H1 (cell line): ENCODE measurements around the gene ADK. TPM values are rescaled to one million over a fixed set of nuclear protein-coding genes. Genes with fewer than 3 reads are reported as not detected.

Source experiments
- CHD2 ChIP-seq: IDR thresholded peaks from 2 replicates; pipeline ENCODE4 v1.6.1; 2012; ENCODE audit warnings: low read length, improper control_type of control experiment
- CHD7 ChIP-seq: fragments of 300-600 bp; sonication (generic); IDR thresholded peaks from 2 replicates; pipeline ENCODE4 v1.7.1; 2012; ENCODE audit warnings: low read length, moderate library complexity, mild to moderate bottlenecking, inconsistent platforms; ENCODE audit not compliant: insufficient replicate concordance
- CTBP2 ChIP-seq: IDR thresholded peaks from 2 replicates; pipeline ENCODE4 v1.7.0; 2011; ENCODE audit warnings: borderline replicate concordance, mild to moderate bottlenecking, moderate library complexity, mixed read lengths, low read length; ENCODE audit not compliant: insufficient read depth, insufficient read length
- SAP30 ChIP-seq: fragments of 300-600 bp; sonication (generic); IDR thresholded peaks from 2 replicates; pipeline ENCODE4 v1.7.1; 2012; ENCODE audit warnings: low read length, moderate library complexity, mild to moderate bottlenecking, inconsistent platforms; ENCODE audit not compliant: insufficient read depth, insufficient replicate concordance
- polyA plus RNA-seq, 7 experiments: library from polyadenylated mRNA; depleted of rRNA in 3 of 7; stranded (reverse) in 5 of 7; unstranded in 2 of 7; fragments of >200 nt in 5 of 7; fragments of 200-250 nt in 2 of 7; gene quantifications; 1 replicate in 5 of 7; 2 replicates in 1 of 7; 4 replicates in 1 of 7; pipeline versions ENCODE4 v1.2.1 to v1.2.3, GENCODE V29; 2011 to 2013; ENCODE audit warnings: missing spikeins in 2 of 7, mixed read lengths in 2 of 7
- total RNA-seq: library from RNA; stranded (reverse); fragmentation: NEBNext Ultra II Directional; extraction: Animal tissue kit (Norgen Biotek cat#: 25700); gene quantifications from 2 replicates; pipeline ENCODE4 v1.2.1, GENCODE V29; 2021

ADK gene
- total and polyA plus RNA-seq, 2 of the 8 experiments (the other 6 are each of a cell fraction or from before 2014, with no cell fraction given), result 12.3 to 42.4 TPM

GRCh38 chr10:74335501-74335900 lies 184.5 kb downstream of the ADK start (continued):
- TF ChIP-seq CHD7 (no peak), CTBP2 (no peak), CHD2 (no peak), SAP30 (no peak)
